BJ (cell line): ENCODE results near the gene MYOG. TPM values are rescaled to one million over a fixed set of nuclear protein-coding genes. Genes with fewer than 3 reads are reported as not detected.

ENCODE experiments used
- CTCF ChIA-PET: fragments of 350-600 bp; formaldehyde crosslinking; extraction: SDS; loops from one replicate; lab custom pipeline; 2021; ENCODE audit warnings: antibody characterized with exemption, inconsistent platforms; lab: Yijun Ruan, JAX
- POLR2A ChIA-PET: fragments of 300-600 bp; sonication (Branson Sonifier 250); formaldehyde crosslinking; extraction: SDS; loops from one replicate; lab custom pipeline; 2021; ENCODE audit warnings: antibody characterized with exemption; lab: Charles Lee
- DNase-seq: peaks from one replicate; pipeline ENCODE4 v3.0.0-alpha.2; 2011; ENCODE audit warnings: low read depth
- H3K27me3 ChIP-seq: 2 replicates; pipeline ENCODE4 v1.6.0; 2011; ENCODE audit warnings: low read length; ENCODE audit not compliant: control insufficient read depth, insufficient read depth
- H3K36me3 ChIP-seq: 2 replicates; pipeline ENCODE4 v1.5.1; 2011; ENCODE audit warnings: low read length; ENCODE audit not compliant: control insufficient read depth, insufficient read depth
- H3K4me3 ChIP-seq: 2 replicates; pipeline ENCODE4 v1.5.1; 2011; ENCODE audit warnings: low read depth, mild to moderate bottlenecking, control low read depth, low read length
- polyA plus RNA-seq: library from polyadenylated mRNA; depleted of rRNA; stranded (reverse); fragments of >200 nt; gene quantifications from 2 replicates; pipeline ENCODE4 v1.2.3, GENCODE V29; 2011
- TF ChIP-seq, protein P1 (sequence below): IDR thresholded peaks from 2 replicates; pipeline ENCODE4 v1.5.1; 2011; ENCODE audit warnings: low read depth, mild to moderate bottlenecking, control low read depth, inconsistent platforms, low read length, moderate library complexity; ENCODE audit not compliant: insufficient read depth

Gene MYOG
- polyA plus RNA-seq, 1 experiment, result not detected

DNA sequence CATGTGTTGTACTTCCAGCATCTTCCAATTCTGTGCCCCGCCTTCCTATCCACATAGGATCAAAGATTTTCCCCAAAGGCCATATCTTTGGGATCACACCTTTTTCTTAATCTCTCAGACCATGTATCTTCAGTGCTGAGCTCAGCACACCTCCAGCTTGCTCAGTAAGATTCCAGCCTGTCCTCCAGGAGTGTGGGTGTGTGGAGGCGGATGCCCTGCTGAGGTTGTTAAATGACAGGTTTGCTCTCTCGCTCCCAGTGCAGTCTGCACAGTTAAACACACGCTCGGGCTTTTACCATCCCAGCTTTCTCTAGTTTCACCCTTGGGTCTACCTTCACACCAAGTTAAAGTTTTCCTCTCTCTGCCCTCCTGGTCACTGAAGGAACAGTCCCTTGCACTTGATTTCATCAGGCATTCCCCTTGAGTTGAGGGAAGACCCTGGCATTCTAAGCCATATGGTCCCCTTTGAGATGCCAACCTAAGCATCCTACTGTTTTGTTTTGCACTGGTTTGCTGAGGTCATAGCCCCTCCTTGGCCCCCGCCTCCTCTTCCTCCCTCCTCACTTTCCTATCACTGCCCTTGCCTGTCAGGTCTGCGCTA lies 13.7 kb downstream of the MYOG start:
- Histone ChIP-seq H3K27me3 (peaks cover 15% of the 10 kb centered on the region), H3K4me3 (no peak overlapping the region), H3K36me3 (peaks cover 3% of the 10 kb centered on the region)
- no peak for DNase-seq
- CTCF ChIA-PET, result interaction anchor here (0.6 to 1.6 kb wide), 4 partner anchors 14 to 501 kb away, joined by 3 to 5 read pairs (median 3); no protein-coding TSS in a partner anchor
- TF ChIP-seq, protein P1, sequence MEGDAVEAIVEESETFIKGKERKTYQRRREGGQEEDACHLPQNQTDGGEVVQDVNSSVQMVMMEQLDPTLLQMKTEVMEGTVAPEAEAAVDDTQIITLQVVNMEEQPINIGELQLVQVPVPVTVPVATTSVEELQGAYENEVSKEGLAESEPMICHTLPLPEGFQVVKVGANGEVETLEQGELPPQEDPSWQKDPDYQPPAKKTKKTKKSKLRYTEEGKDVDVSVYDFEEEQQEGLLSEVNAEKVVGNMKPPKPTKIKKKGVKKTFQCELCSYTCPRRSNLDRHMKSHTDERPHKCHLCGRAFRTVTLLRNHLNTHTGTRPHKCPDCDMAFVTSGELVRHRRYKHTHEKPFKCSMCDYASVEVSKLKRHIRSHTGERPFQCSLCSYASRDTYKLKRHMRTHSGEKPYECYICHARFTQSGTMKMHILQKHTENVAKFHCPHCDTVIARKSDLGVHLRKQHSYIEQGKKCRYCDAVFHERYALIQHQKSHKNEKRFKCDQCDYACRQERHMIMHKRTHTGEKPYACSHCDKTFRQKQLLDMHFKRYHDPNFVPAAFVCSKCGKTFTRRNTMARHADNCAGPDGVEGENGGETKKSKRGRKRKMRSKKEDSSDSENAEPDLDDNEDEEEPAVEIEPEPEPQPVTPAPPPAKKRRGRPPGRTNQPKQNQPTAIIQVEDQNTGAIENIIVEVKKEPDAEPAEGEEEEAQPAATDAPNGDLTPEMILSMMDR, result no peak
- POLR2A ChIA-PET, result no interaction called here

DNA sequence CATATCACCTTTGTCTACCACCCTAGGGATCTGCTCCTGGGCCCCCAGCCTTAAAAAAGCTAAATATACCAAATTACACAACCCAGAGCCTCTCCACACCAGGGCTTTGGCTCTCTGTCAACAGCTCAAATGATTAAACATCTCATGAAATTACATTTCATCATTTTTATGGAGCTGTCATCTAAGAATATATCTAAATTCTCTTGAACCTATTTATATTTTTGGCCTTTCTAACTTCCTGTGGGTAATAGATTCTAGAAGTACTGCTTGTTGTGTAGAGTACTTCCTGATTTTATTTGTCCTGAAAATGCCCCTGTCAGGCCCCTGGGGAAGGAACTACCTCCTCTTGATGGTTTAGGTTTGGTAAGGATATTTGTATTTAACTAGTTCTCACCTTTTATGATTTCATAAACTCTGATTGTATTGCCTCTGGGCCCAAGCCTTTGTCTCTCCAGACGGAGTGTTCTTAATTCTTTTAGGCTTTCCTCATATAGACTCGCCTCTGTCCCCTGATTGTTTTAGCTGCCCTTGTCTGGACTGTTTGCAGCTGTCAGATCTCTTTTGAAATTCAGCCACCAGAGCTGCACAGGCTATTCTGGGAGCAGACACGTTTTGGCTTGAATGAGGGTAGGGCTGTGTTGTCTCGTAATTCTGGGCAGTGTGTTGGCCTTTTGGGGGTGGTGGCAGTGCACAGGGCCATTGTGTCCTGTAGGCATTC lies 16.6 kb downstream of the MYOG start:
- TF ChIP-seq, protein P1, result no peak
- no peak overlapping the region for H3K4me3 ChIP-seq
- CTCF ChIA-PET, result interaction anchor here (0.9 to 1.8 kb wide), 3 partner anchors 26 to 198 kb away, joined by 3 to 7 read pairs (median 4); no protein-coding TSS in a partner anchor
- peaks cover 4% of the 10 kb centered on the region for H3K27me3 ChIP-seq
- DNase-seq, result no peak
- peaks cover 3% of the 10 kb centered on the region; the same call in 1 of the 2 replicates for H3K36me3 ChIP-seq
- POLR2A ChIA-PET, result no interaction called here

DNA sequence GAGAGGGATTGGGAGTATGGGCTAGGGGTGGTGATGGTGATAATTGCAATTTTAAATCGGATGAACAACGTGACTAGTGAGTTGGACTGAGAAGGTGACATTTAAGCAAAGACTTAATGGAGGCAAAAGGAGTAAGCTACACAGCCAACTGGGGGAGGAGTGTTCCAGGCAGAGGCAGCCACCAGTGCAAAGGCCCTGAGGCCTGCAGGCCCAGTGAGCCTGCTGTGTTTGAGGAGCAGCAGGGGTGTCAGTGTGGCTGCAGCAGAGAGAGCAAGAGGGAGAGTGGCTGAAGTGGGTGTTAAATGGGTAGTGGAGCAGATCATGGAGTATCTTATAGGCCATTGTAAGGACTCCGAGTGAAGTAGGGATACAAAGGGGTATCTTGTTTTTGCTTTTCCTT lies 18.8 kb downstream of the MYOG start:
- peaks cover 3% of the 10 kb centered on the region; the same call in 1 of the 2 replicates for H3K36me3 ChIP-seq
- no peak for DNase-seq
- ChIA-PET POLR2A (no interaction called here), CTCF (interaction anchor here (1.1 to 1.6 kb wide), 3 partner anchors 11 to 150 kb away, joined by 3 to 7 read pairs (median 4); partner anchors contain the start of gene MYOG)
- H3K4me3 ChIP-seq, result no peak overlapping the region
- TF ChIP-seq, protein P1, result no peak
- peaks cover 4% of the 10 kb centered on the region for H3K27me3 ChIP-seq

DNA sequence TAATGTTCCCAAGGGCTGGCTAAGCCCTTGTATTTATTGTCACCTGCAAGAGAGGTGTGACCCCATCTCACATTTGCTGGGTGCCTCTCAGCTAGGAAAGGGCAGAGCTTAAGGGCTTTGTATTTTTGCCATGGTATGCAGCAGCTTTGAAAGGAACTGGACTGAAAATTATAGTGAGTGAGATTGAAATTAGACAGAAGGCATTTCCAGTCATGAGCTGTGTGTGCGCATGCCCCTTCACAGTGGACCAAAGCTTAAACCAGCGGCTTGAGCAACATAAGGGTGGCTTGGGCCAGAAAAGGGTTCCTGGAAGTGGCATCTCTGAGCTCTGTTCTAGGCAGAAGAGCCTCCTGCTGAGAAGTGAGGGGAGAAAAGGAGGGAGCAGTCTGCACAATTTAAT lies 19.8 kb downstream of the MYOG start:
- Histone ChIP-seq H3K4me3 (no peak overlapping the region), H3K36me3 (peaks cover 2% of the 10 kb centered on the region; the same call in 1 of the 2 replicates), H3K27me3 (peaks cover 1% of the 10 kb centered on the region)
- no peak for DNase-seq
- ChIA-PET POLR2A (no interaction called here), CTCF (interaction anchor here (1.0 to 1.6 kb wide), 5 partner anchors 12 to 151 kb away, joined by 3 to 7 read pairs (median 3); partner anchors contain the start of gene MYOG)
- TF ChIP-seq, protein P1, result no peak

DNA sequence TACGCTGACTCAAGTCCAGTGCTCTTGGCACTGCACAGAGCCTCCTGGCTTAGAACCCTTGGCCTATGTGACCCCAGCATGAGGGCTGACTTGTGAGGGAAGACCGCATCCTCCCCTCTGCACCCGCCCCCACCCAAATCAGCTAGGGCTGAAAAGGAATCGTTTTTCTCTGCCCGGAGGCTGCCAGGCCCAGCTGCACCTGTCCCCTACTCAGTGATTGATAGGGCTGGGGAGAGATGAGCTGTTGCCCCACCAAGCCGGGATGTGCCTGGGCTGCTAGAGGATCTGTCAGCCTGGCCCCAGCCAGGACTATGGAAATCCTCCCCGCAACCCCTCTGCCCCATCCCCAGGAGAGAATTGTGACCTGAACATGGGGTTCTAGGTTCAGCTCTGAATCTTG lies 20.6 kb downstream of the MYOG start:
- H3K4me3 ChIP-seq, result no peak overlapping the region
- no peak for DNase-seq
- CTCF ChIA-PET, result interaction anchor here (1.0 to 1.6 kb wide), 3 partner anchors 12 to 52 kb away, joined by 3 to 7 read pairs (median 3); no protein-coding TSS in a partner anchor
- H3K27me3 ChIP-seq, result peaks cover 1% of the 10 kb centered on the region
- H3K36me3 ChIP-seq, result peaks cover 2% of the 10 kb centered on the region; the same call in 1 of the 2 replicates
- TF ChIP-seq, protein P1, result no peak
- POLR2A ChIA-PET, result no interaction called here
